ENCODE measurements around the gene FCER2. TPM values are rescaled to one million over a fixed set of nuclear protein-coding genes. Genes with fewer than 3 reads are reported as not detected.

Gene FCER2, protein sequence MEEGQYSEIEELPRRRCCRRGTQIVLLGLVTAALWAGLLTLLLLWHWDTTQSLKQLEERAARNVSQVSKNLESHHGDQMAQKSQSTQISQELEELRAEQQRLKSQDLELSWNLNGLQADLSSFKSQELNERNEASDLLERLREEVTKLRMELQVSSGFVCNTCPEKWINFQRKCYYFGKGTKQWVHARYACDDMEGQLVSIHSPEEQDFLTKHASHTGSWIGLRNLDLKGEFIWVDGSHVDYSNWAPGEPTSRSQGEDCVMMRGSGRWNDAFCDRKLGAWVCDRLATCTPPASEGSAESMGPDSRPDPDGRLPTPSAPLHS
- total RNA-seq = not detected in 2 replicates

DNA sequence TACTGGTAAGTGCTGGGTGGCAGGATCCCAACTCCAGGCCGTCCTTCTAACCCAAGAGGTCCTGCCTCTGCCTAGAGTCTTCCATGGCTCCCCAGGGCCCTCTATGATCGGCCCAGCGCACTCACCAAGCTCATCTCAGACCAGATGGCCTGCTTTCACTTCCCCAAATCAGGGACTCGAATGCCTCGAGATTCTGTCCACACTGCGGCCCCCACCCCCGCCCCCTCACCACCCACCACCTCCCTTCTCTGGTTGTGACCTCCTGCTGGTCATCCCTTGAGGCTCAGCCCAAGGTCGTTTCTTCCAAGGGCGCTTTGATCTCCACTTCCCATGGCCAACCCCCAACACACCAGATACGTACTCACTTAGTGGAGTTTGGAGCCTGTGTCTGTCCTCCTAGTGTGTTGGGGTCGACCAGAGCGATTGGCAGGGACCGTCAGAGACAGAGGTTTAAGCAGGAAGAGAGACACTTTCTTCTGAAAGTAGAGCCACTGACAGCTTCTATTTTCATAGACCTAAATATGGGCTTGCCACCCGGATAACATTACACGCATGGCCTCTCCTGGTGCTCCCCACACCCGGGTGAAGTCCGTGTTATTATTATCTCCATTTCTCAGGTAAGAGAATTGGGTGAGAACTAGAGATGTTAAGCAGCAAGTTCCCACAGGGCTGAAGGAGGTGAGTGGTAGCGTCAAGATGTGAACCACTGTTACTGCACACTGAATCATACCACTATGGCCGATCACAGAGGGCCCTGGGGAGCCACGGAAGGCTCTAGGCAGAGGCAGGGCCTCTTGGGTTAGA lies at the start of gene FCER2:
FCER2 (minus strand) TSS at position 478 of the 804 bp plus-strand sequence. CDS start 2,371 bp downstream, outside the sequence.

GRCh38 chr19:7746903-7747884 lies 45.3 kb upstream of the FCER2 start, which contains the start of gene CD209:
Gene CD209, minus strand, starts transcription at chr19:7747534. Its CDS starts 23 bp downstream, at chr19:7747511.

DNA sequence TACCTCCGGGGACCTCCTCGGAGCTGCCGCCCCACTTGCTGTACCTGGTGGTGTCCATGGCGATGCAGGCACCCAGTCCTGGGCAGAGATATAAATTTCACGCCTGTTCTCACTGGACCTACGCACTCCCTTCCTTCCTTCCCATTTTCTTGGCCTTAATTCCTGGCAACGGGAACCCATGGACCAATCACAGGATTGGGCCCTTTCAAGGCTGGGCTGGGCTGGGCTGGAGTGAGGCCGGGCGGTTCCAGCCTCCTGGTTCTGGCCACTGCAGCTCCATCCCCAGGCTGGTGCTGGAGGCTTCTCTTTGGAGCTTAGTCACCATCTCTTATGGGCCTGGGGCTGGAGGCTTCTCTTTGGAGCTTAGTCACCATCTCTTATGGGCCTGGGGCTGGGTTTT lies 30.1 kb upstream of the FCER2 start, which contains the start of gene CLEC4G:
CLEC4G (minus strand) TSS at position 66 of the 400 bp plus-strand sequence; CDS start at position 58, 8 bp downstream.

GRCh38 chr19:7680606-7681339 lies 21.2 kb downstream of the FCER2 start, which contains the start of gene TRAPPC5:
Gene TRAPPC5, plus strand, starts transcription at chr19:7680833. Its CDS starts 1,421 bp downstream, at chr19:7682254.

DNA sequence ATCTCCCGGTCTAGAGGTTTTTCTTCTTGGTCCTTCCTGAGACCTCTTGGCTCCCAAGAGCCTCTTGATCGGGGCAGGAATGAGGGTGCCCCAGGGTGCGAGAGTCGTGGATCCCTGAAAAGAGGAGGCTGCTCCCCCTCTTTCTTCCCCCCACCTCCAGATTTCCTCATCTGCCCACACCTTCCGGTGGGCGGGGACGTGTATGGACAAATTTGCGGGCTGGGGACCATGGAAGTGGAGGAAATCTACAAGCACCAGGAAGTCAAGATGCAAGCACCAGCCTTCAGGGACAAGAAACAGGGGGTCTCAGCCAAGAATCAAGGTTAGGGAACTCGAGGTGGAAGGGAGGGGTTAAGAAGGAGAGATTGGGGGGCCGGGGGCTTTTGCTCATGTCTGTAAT lies 25.1 kb downstream of the FCER2 start, which contains the start of gene MCEMP1:
MCEMP1 (plus strand) TSS at position 237 of the 400 bp plus-strand sequence; CDS start at position 268, 31 bp downstream.

GRCh38 chr19:7668842-7669241 lies 33.1 kb downstream of the FCER2 start, which contains the start of gene RETN:
Gene RETN, plus strand, starts transcription at chr19:7669049. Its CDS starts 278 bp downstream, at chr19:7669327.

Other genes starting within 250 kb of the FCER2 start
- 1.5 and 2.1 TPM in 2 replicates for gene PEX11G, start 213.1 kb downstream of the FCER2 start, total RNA-seq
- 9.1 and 14.9 TPM in 2 replicates for gene ZNF358, start 186.0 kb downstream of the FCER2 start, total RNA-seq
- 6.0 and 9.6 TPM in 2 replicates for gene MCOLN1, start 179.5 kb downstream of the FCER2 start, total RNA-seq
- gene PNPLA6, start 166.4 kb downstream of the FCER2 start, total RNA-seq = 85.8 and 164 TPM in 2 replicates
- gene CAMSAP3, start 106.3 kb downstream of the FCER2 start, total RNA-seq = 0.19 TPM in 1 of 2 replicates, not detected in the other
- gene XAB2, start 72.6 kb downstream of the FCER2 start, total RNA-seq = 19.9 and 44.2 TPM in 2 replicates
- 25.8 and 45.2 TPM in 2 replicates for gene PET100, start 72.3 kb downstream of the FCER2 start, total RNA-seq
- gene PCP2, start 68.4 kb downstream of the FCER2 start, total RNA-seq = not detected in 2 replicates
- gene STXBP2, start 65.0 kb downstream of the FCER2 start, total RNA-seq = 27.7 and 49.4 TPM in 2 replicates
- gene RETN, start 33.1 kb downstream of the FCER2 start, total RNA-seq = not detected in 2 replicates
- gene MCEMP1, start 25.0 kb downstream of the FCER2 start, total RNA-seq = not detected in 2 replicates
- gene TRAPPC5, start 21.3 kb downstream of the FCER2 start, total RNA-seq = 52.0 and 117 TPM in 2 replicates
- gene CLEC4G, start 30.0 kb upstream of the FCER2 start, total RNA-seq = not detected in 2 replicates
- gene CD209, start 45.4 kb upstream of the FCER2 start, total RNA-seq = not detected in 2 replicates
- gene CLEC4M, start 61.1 kb upstream of the FCER2 start, total RNA-seq = 0.44 TPM in 1 of 2 replicates, not detected in the other
- gene EVI5L, start 128.1 kb upstream of the FCER2 start, total RNA-seq = 11.0 and 16.7 TPM in 2 replicates
- 0.13 TPM in 1 of 2 replicates, not detected in the other for gene PRR36, start 172.3 kb upstream of the FCER2 start, total RNA-seq
- gene LRRC8E, start 186.4 kb upstream of the FCER2 start, total RNA-seq = 0.32 and 1.1 TPM in 2 replicates
- gene MAP2K7, start 201.7 kb upstream of the FCER2 start, total RNA-seq = 8.1 and 12.8 TPM in 2 replicates
- 0.38 TPM in 1 of 2 replicates, not detected in the other for gene TGFBR3L, start 212.7 kb upstream of the FCER2 start, total RNA-seq
- gene SNAPC2, start 218.2 kb upstream of the FCER2 start, total RNA-seq = 8.4 and 13.0 TPM in 2 replicates
- 2.3 and 4.4 TPM in 2 replicates for gene CTXN1, start 224.0 kb upstream of the FCER2 start, total RNA-seq
- 36.1 and 48.9 TPM in 2 replicates for gene TIMM44, start 241.5 kb upstream of the FCER2 start, total RNA-seq

Data from bladder microvascular endothelial cell (primary cell).